HG03469 (cell line): ENCODE measurements around the gene ACAD11.

Experiments used
- ATAC-seq: cut with Tn5 transposase; IDR thresholded peaks from one replicate; pipeline ENCODE4 v1.9.1; 2021; ENCODE audit warnings: mild to moderate bottlenecking, moderate library complexity, moderate number of reproducible peaks; ENCODE audit not compliant: unreplicated experiment

The ACAD11 gene

GRCh38 chr3:132517311-132517710 is 142.3 kb downstream of the ACAD11 start:
- ATAC-seq, result no peak

GRCh38 chr3:132513057-132513456 is 146.6 kb downstream of the ACAD11 start:
- ATAC-seq, result no peak

- ATAC-seq, result no peak
These were observed 150.1 kb downstream of the ACAD11 start for GRCh38 chr3:132509506-132509905.

GRCh38 chr3:132509096-132509495 is 150.5 kb downstream of the ACAD11 start:
- ATAC-seq, result no peak
